ENCODE measurements around the gene TCEAL9.

DNA sequence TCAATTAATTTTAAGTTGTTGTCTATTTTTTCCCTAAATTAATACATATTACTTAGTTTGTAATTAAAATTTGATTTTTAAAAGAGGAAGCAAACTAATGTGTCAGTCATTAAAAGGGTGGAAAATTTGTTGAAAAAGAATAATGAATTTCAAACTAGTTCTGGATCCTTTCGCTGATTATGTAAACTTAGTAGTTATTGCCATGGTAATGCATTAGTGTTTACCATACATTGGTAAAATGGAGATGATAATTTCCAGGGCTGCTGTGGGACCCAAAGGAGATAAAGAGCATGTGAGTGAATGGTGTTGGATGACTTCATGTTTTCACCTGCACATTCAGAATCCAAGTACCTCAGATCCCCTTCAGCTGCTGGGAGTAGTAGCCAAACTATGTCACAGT lies 26.6 kb downstream of the TCEAL9 start:
- TF ChIP-seq CTCF (conservative IDR thresholded peaks at IDR 0.05; ENCODE audit: low read depth, low read length) (no peak), POLR2A (IDR thresholded peaks at IDR 0.05; ENCODE audit: low read depth, low read length) (no peak), RCOR1 (IDR thresholded peaks at IDR 0.05; ENCODE audit: insufficient replicate concordance, low read length) (no peak), MAZ (IDR thresholded peaks at IDR 0.05; ENCODE audit: borderline replicate concordance, low read depth, low read length) (no peak), MAFK (IDR thresholded peaks at IDR 0.05; ENCODE audit: low read depth, low read length) (no peak), SMC3 (IDR thresholded peaks at IDR 0.05; ENCODE audit: low read depth, low read length) (no peak), RAD21 (IDR thresholded peaks at IDR 0.05; ENCODE audit: low read length) (no peak), FOS (IDR thresholded peaks at IDR 0.05; ENCODE audit: low read depth, low read length) (no peak), MXI1 (IDR thresholded peaks at IDR 0.05; ENCODE audit: borderline replicate concordance, low read depth, low read length) (no peak), CHD1 (IDR thresholded peaks at IDR 0.05; ENCODE audit: low read depth, low read length) (no peak)
- TF ChIP-seq, protein P1, sequence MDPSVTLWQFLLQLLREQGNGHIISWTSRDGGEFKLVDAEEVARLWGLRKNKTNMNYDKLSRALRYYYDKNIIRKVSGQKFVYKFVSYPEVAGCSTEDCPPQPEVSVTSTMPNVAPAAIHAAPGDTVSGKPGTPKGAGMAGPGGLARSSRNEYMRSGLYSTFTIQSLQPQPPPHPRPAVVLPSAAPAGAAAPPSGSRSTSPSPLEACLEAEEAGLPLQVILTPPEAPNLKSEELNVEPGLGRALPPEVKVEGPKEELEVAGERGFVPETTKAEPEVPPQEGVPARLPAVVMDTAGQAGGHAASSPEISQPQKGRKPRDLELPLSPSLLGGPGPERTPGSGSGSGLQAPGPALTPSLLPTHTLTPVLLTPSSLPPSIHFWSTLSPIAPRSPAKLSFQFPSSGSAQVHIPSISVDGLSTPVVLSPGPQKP (IDR thresholded peaks at IDR 0.05; ENCODE audit: borderline replicate concordance, low read depth, low read length), result no peak
- TF ChIP-seq, protein P2, sequence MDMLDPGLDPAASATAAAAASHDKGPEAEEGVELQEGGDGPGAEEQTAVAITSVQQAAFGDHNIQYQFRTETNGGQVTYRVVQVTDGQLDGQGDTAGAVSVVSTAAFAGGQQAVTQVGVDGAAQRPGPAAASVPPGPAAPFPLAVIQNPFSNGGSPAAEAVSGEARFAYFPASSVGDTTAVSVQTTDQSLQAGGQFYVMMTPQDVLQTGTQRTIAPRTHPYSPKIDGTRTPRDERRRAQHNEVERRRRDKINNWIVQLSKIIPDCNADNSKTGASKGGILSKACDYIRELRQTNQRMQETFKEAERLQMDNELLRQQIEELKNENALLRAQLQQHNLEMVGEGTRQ (IDR thresholded peaks at IDR 0.05; ENCODE audit: low read depth, low read length), result no peak

Measured in IMR-90 (cell line).